ENCODE results near the gene SPON1. TPM values are rescaled to one million over a fixed set of nuclear protein-coding genes. Genes with fewer than 3 reads are reported as not detected.

The SPON1 gene
- total RNA-seq, 1 experiment from 2014 or later = 0.20 TPM

GRCh38 chr11:14235701-14236100 is 273.2 kb downstream of the SPON1 start:
- Histone ChIP-seq H4K91ac (ENCODE audit: insufficient read length, low read depth, low read length) (no peak overlapping the region), H4K20me1 (ENCODE audit: control insufficient read depth, insufficient read depth, insufficient read length) (no peaks in the 10 kb centered on the region), H3K9me3 (ENCODE audit: control insufficient read depth, low read depth, low read length) (no peaks in the 10 kb centered on the region), H3K27me3 (ENCODE audit: insufficient read depth, low read length) (no peaks in the 10 kb centered on the region), H3K23ac (ENCODE audit: insufficient read length, low read depth, low read length) (no peak overlapping the region), H3K9ac (ENCODE audit: extremely low read depth, insufficient read length, low read length) (no peak overlapping the region), H3T11ph (ENCODE audit: low read length) (no peak overlapping the region), H4K5ac (ENCODE audit: insufficient read length, low read depth, low read length) (no peak overlapping the region), H2BK5ac (ENCODE audit: insufficient read length, low read length) (no peak overlapping the region), H3K4me2 (ENCODE audit: insufficient read depth, insufficient read length, low read length) (no peak overlapping the region), H3K14ac (ENCODE audit: insufficient read depth, low read length) (no peak overlapping the region), H3K79me2 (ENCODE audit: insufficient read depth, low read length) (no peaks in the 10 kb centered on the region), H3K4me1 (ENCODE audit: insufficient read depth, low read length) (no peaks in the 10 kb centered on the region; the same call in 1 of the 2 replicates), H3K79me1 (ENCODE audit: insufficient read depth, low read depth, low read length, poor library complexity, severe bottlenecking) (no peaks in the 10 kb centered on the region), H2AK5ac (ENCODE audit: insufficient read length, low read length) (no peak overlapping the region), H4K8ac (replicated peaks; ENCODE audit: insufficient read length, low read depth, low read length) (no peak overlapping the region), H3K23me2 (ENCODE audit: insufficient read length, low read depth, low read length, poor library complexity, severe bottlenecking) (no peaks in the 10 kb centered on the region), H3K4ac (ENCODE audit: low read depth, low read length) (no peak overlapping the region), H2AFZ (ENCODE audit: low read length) (no peak overlapping the region), H2BK15ac (ENCODE audit: low read depth, low read length) (no peak overlapping the region), H3K56ac (ENCODE audit: insufficient read length, low read depth, low read length) (no peak overlapping the region), H3K18ac (ENCODE audit: insufficient read length, low read depth, low read length) (no peak overlapping the region), H2BK20ac (ENCODE audit: low read depth, low read length, poor library complexity, severe bottlenecking) (no peak overlapping the region), H3K27ac (ENCODE audit: insufficient read length, low read depth, low read length) (no peak overlapping the region), H2BK12ac (ENCODE audit: insufficient read length, low read depth, low read length) (no peak overlapping the region), H2BK120ac (ENCODE audit: low read depth, low read length, poor library complexity, severe bottlenecking) (no peak overlapping the region)
- no CpG with 5 or more reads among the region's 1 CpG for WGBS (ENCODE audit: extremely low coverage, insufficient read length, low lambda C conversion rate)
- no peaks in the 10 kb centered on the region for H3K9me3 Mint-ChIP-seq
- H3K4me3 Mint-ChIP-seq = no peak overlapping the region
- no peak for DNase-seq
- H3K27me3 Mint-ChIP-seq (ENCODE audit: low read depth) = peaks cover 7% of the 10 kb centered on the region
- no peak overlapping the region for H3K27ac Mint-ChIP-seq
- H3K4me1 Mint-ChIP-seq = peaks cover 18 to 20% of the 10 kb centered on the region in 2 experiments
- no peak for TF ChIP-seq CTCF (conservative IDR thresholded peaks at IDR 0.05)
- H3K36me3 Mint-ChIP-seq (ENCODE audit: insufficient read depth in 1 of 3, low read depth in 3 of 3) = no peaks in the 10 kb centered on the region; a peak in 1 of 7 replicates

All from H9 (cell line).